ENCODE measurements around the gene INKA1. TPM values are rescaled to one million over a fixed set of nuclear protein-coding genes. Genes with fewer than 3 reads are reported as not detected.

INKA1 gene
- total RNA-seq = 1 to 10 TPM in 2 of 4 donors, not detected in 2; 1.4 to 1.5 TPM

DNA sequence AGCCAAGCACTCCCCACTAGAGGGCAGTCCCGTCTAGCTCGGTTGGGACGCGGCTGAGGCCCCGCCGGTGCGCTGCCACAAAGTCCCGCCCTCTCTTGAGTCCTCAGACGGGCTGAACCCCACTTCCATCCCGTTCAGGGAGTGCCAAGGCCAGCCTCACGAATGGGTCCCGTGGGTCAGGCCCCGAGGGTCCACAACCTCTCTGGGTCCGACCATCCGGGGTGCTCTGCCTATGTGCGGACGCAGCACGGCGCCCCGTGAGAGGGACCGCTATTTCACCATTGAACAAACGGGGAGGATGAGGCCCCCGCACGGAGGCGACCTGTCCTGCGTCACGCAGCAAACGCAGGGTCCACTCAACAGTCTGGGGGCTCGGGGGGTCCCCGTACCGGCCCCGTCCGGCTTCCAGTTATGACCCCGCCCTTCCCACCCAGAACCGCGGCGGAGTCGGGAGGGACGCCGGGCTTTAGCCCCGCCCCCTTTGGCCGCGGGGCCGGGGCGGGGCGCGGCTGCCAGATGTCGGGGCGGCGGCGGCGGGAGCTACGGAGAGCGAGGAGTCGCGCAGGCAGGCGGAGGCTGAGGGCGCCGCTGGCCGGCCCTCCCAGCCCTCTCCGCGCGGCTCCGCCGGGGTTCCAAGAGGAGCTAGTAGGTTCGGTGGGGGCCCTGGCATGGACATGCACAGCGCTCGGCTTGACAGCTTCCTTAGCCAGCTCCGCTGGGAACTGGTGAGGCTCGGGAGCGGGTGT is at the start of gene INKA1:
Gene INKA1 (plus strand): TSS at position 543 of the 746 bp plus-strand sequence. CDS start 132 bp downstream, at position 675.
- Histone ChIP-seq H3K4me1 (peaks cover 0 to 30% (median 24%) of the 10 kb centered on the region in 4 donors), H3K27ac (peak within 1 kb of the TSS; percentile 83 to 99 (median 94)), H3K27me3 (no peaks in the 10 kb centered on the region), H3K36me3 (no peaks in the 10 kb centered on the region), H3K4me3 (peak within 1 kb of the TSS; percentile 75 to 96 (median 83)), H3K9me3 (no peaks in the 10 kb centered on the region)
- 0% methylated on average over 30 of the region's 71 CpGs; no CpG with 5 or more reads in 1 of the 2 donors for WGBS, 2 donors (ENCODE audit: low coverage in 1 of 2)
- TF ChIP-seq POLR2A (IDR thresholded peaks at IDR 0.05) (peak; percentile 41), POLR2AphosphoS5 (IDR thresholded peaks at IDR 0.05) (peak; percentile 21 to 73 (median 51)), EP300 (IDR thresholded peaks at IDR 0.05; ENCODE audit: low read depth) (no peak)
- TF ChIP-seq, protein P1, sequence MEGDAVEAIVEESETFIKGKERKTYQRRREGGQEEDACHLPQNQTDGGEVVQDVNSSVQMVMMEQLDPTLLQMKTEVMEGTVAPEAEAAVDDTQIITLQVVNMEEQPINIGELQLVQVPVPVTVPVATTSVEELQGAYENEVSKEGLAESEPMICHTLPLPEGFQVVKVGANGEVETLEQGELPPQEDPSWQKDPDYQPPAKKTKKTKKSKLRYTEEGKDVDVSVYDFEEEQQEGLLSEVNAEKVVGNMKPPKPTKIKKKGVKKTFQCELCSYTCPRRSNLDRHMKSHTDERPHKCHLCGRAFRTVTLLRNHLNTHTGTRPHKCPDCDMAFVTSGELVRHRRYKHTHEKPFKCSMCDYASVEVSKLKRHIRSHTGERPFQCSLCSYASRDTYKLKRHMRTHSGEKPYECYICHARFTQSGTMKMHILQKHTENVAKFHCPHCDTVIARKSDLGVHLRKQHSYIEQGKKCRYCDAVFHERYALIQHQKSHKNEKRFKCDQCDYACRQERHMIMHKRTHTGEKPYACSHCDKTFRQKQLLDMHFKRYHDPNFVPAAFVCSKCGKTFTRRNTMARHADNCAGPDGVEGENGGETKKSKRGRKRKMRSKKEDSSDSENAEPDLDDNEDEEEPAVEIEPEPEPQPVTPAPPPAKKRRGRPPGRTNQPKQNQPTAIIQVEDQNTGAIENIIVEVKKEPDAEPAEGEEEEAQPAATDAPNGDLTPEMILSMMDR (IDR thresholded peaks at IDR 0.05) = peak; percentile 78 to 95 (median 89)
- intact Hi-C loops (cut with DNase I; ENCODE audit: low total_unique reads) = loop anchor here (1.0 kb wide), 1 partner anchor 36 kb away; no protein-coding TSS in a partner anchor
- peak; percentile 93 for DNase-seq
- in situ Hi-C loops (cut with MboI; ENCODE audit: low pct_ligation_motif_present in 1 of 4, low pct_unique_long_range_greater_than_20kb in 1 of 4, low sequenced_read_pairs in 3 of 4) = no loop called here

DNA sequence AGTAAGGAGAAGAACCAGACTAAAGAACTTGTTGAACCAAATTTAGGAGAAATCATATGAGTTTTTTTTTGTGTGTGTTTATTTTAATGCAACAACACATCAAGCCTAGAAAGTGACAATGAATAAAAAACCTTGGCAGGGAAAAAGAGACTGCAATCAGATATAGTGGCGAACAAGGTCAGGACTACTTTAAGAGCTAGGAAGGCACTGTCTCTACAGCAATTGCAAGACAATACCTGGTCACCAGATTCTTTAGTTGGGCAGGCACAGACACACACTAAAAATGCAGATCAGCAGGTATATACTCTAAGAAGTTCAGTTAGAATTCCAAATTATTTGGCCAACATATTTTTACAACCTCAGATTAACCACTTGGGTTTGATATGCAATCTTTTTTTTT is 48.5 kb upstream of the INKA1 start:
- H3K36me3 ChIP-seq = no peaks in the 10 kb centered on the region
- intact Hi-C loops (cut with DNase I; ENCODE audit: low total_unique reads) (no loop called here), in situ Hi-C loops (cut with MboI; ENCODE audit: low pct_ligation_motif_present in 1 of 4, low pct_unique_long_range_greater_than_20kb in 1 of 4, low sequenced_read_pairs in 3 of 4) (no loop called here)
- H3K4me1 ChIP-seq = peaks cover 0 to 14% (median 4%) of the 10 kb centered on the region in 4 donors
- TF ChIP-seq, protein P1 (IDR thresholded peaks at IDR 0.05) = no peak
- no peak for TF ChIP-seq EP300 (IDR thresholded peaks at IDR 0.05; ENCODE audit: low read depth)
- TF ChIP-seq POLR2AphosphoS5 (IDR thresholded peaks at IDR 0.05) = no peak
- TF ChIP-seq POLR2A (IDR thresholded peaks at IDR 0.05) = no peak
- H3K27ac ChIP-seq = no peak overlapping the region
- no peak overlapping the region for H3K4me3 ChIP-seq
- no peak for DNase-seq
- 92 to 100% methylated on average over 1 of the region's 1 CpG for WGBS, 2 donors (ENCODE audit: low coverage in 1 of 2)
- no peaks in the 10 kb centered on the region for H3K9me3 ChIP-seq
- no peaks in the 10 kb centered on the region for H3K27me3 ChIP-seq

DNA sequence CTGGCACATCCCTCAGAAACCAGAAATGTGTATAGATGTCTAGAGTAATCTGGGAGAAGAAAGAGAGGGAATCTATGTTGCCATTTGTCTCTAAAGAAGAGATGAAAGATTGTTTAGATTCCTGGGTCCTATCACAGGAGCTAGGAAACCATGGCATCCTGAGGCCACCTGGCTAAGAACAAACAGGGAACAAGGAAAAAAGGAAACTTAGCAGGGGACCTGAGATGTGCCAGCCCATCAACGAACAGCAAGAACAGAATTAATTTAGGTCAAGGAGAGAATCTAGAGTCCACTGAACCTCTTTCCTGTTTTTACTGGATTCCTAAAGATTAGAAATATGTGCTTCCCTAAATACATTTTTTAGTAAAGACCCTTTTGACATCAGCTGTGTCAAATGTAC is 47.0 kb upstream of the INKA1 start:
- intact Hi-C loops (cut with DNase I; ENCODE audit: low total_unique reads) = no loop called here
- in situ Hi-C loops (cut with MboI; ENCODE audit: low pct_ligation_motif_present in 1 of 4, low pct_unique_long_range_greater_than_20kb in 1 of 4, low sequenced_read_pairs in 3 of 4) = no loop called here
- Histone ChIP-seq H3K27ac (no peak overlapping the region), H3K27me3 (no peaks in the 10 kb centered on the region), H3K4me1 (peaks cover 0 to 14% (median 4%) of the 10 kb centered on the region in 4 donors), H3K4me3 (no peak overlapping the region), H3K36me3 (no peaks in the 10 kb centered on the region), H3K9me3 (no peaks in the 10 kb centered on the region)
- DNase-seq = no peak
- WGBS, 2 donors (ENCODE audit: low coverage in 1 of 2) = 74 to 83% methylated on average over 1 of the region's 1 CpG
- TF ChIP-seq, protein P1 (IDR thresholded peaks at IDR 0.05) = no peak
- TF ChIP-seq EP300 (IDR thresholded peaks at IDR 0.05; ENCODE audit: low read depth) (no peak), POLR2AphosphoS5 (IDR thresholded peaks at IDR 0.05) (no peak), POLR2A (IDR thresholded peaks at IDR 0.05) (no peak)

DNA sequence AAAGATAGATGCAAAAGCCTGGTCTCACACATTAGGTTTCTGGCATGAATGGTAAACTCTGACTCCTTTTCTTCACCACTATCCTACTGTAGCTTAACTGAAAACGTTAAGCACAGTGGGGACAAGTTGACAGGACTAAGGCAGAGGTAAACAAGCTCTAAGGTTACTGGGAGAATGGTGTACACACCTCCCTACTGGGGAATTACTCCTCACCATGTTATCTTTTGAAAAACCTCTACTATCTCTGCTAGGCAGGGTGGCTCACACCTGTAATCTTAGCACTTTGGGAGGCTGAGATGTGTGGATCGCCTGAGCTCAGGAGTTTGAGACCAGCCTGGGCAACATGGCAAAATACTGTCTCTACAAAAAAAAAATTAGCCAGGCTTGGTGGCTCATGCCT is 45.9 kb upstream of the INKA1 start:
- peaks cover 0 to 14% (median 4%) of the 10 kb centered on the region in 4 donors for H3K4me1 ChIP-seq
- H3K27ac ChIP-seq = no peak overlapping the region
- in situ Hi-C loops (cut with MboI; ENCODE audit: low pct_ligation_motif_present in 1 of 4, low pct_unique_long_range_greater_than_20kb in 1 of 4, low sequenced_read_pairs in 3 of 4) = no loop called here
- no peaks in the 10 kb centered on the region for H3K27me3 ChIP-seq
- H3K4me3 ChIP-seq = no peak overlapping the region
- no peaks in the 10 kb centered on the region for H3K36me3 ChIP-seq
- H3K9me3 ChIP-seq = no peaks in the 10 kb centered on the region
- WGBS, 2 donors (ENCODE audit: low coverage in 1 of 2) = 71 to 74% methylated on average over 2 of the region's 2 CpGs
- no peak for DNase-seq
- TF ChIP-seq EP300 (IDR thresholded peaks at IDR 0.05; ENCODE audit: low read depth) (no peak), POLR2AphosphoS5 (IDR thresholded peaks at IDR 0.05) (no peak), POLR2A (IDR thresholded peaks at IDR 0.05) (no peak)
- TF ChIP-seq, protein P1 (IDR thresholded peaks at IDR 0.05) = no peak
- intact Hi-C loops (cut with DNase I; ENCODE audit: low total_unique reads) = no loop called here
